GM23338 (cell line): ENCODE results near the gene PYGB.

Experiments
- CREB1 ChIP-seq: fragments of 250-450 bp; sonication (Bioruptor Pico); IDR thresholded peaks from 2 replicates; pipeline ENCODE4 v1.5.0; 2020; ENCODE audit warnings: low read depth, mild to moderate bottlenecking, moderate library complexity
- CTCF ChIP-seq, 2 experiments: fragments of 200-600 bp in 1 of 2; sonication (generic) in 1 of 2; conservative IDR thresholded peaks; 2 replicates each; pipeline versions ENCODE4 v1.5.1 to v1.6.1; 2016 to 2017; ENCODE audit warnings: antibody characterized with exemption in 2 of 2, low read depth in 2 of 2, mild to moderate bottlenecking in 2 of 2, moderate library complexity in 1 of 2
- ETS1 ChIP-seq: IDR thresholded peaks from 2 replicates; pipeline ENCODE4 v1.6.1; 2016; ENCODE audit warnings: antibody characterized with exemption
- EZH2 ChIP-seq: fragments of 200-600 bp; sonication (generic); IDR thresholded peaks from one replicate; pipeline ENCODE4 v1.8.0; 2017; ENCODE audit warnings: antibody characterized with exemption, mild to moderate bottlenecking, low read depth; ENCODE audit not compliant: unreplicated experiment
- EZH2phosphoT487 ChIP-seq: fragments of 200-600 bp; sonication (generic); IDR thresholded peaks from one replicate; pipeline ENCODE4 v1.8.1; 2018; ENCODE audit warnings: antibody characterized with exemption; ENCODE audit not compliant: unreplicated experiment
- JUNB ChIP-seq: IDR thresholded peaks from one replicate; pipeline ENCODE4 v1.6.1; 2016; ENCODE audit warnings: antibody characterized with exemption; ENCODE audit not compliant: unreplicated experiment
- NANOG ChIP-seq: IDR thresholded peaks from 2 replicates; pipeline ENCODE4 v1.6.1; 2016; ENCODE audit warnings: antibody characterized with exemption, borderline replicate concordance
- POLR2AphosphoS5 ChIP-seq: IDR thresholded peaks from 2 replicates; pipeline ENCODE4 v1.6.1; 2016; ENCODE audit warnings: antibody characterized with exemption, low read depth
- REST ChIP-seq: IDR thresholded peaks from one replicate; pipeline ENCODE4 v1.6.1; 2018; ENCODE audit warnings: antibody characterized with exemption; ENCODE audit not compliant: unreplicated experiment
- STAT1 ChIP-seq: IDR thresholded peaks from one replicate; pipeline ENCODE4 v1.6.1; 2016; ENCODE audit warnings: antibody characterized with exemption; ENCODE audit not compliant: unreplicated experiment
- ZNF114 ChIP-seq: fragments of 250-450 bp; sonication (Bioruptor Pico); IDR thresholded peaks from 2 replicates; pipeline ENCODE4 v1.5.0; 2020; ENCODE audit warnings: mild to moderate bottlenecking, moderate library complexity
- ZNF331 ChIP-seq: fragments of 250-450 bp; sonication (Bioruptor Pico); IDR thresholded peaks from 2 replicates; pipeline ENCODE4 v1.5.0; 2020; ENCODE audit warnings: low read depth, mild to moderate bottlenecking, moderate library complexity
- ZNF462 ChIP-seq: fragments of 250-450 bp; sonication (Bioruptor Pico); IDR thresholded peaks from 2 replicates; pipeline ENCODE4 v1.5.0; 2020; ENCODE audit warnings: mild to moderate bottlenecking, moderate library complexity

- TF ChIP-seq CTCF (conservative IDR thresholded peaks at IDR 0.05; ENCODE audit: low read depth in 2 of 2) (no peak), POLR2AphosphoS5 (no peak), STAT1 (no peak), NANOG (no peak), ZNF331 (CRISPR knock-in tag) (no peak), REST (no peak), EZH2phosphoT487 (no peak), JUNB (no peak), CREB1 (CRISPR knock-in tag) (no peak), EZH2 (no peak), ETS1 (no peak), ZNF462 (CRISPR knock-in tag) (no peak), ZNF114 (no peak)
Measured at GRCh38 chr20:25226433-25227316, 21.2 kb upstream of the PYGB start.
